ENCODE data around the gene ATN1. TPM values are rescaled to one million over a fixed set of nuclear protein-coding genes. Genes with fewer than 3 reads are reported as not detected.

Gene ATN1
- total and polyA plus RNA-seq, 2 of the 8 experiments (the other 6 are each of a cell fraction or from before 2014, with no cell fraction given), result 20.6 to 73.4 TPM

DNA sequence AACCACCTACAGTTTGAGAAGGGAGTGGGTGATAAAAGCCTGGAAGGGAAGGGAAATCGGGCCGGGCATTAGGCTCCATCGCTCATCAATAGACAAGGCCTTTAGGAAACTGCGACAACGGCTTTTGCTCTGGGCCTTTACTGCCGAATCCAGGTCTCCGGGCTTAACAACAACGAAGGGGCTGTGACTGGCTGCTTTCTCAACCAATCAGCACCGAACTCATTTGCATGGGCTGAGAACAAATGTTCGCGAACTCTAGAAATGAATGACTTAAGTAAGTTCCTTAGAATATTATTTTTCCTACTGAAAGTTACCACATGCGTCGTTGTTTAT lies 15.6 kb downstream of the ATN1 start:
- Histone ChIP-seq H2BK120ac (replicated peaks; ENCODE audit: low read depth, low read length) (no peak overlapping the region), H3K36me3 (ENCODE audit: control insufficient read depth in 2 of 4, insufficient read depth in 4 of 4, low read length in 3 of 4) (peaks cover 6 to 16% (median 9%) of the 10 kb centered on the region in 4 experiments; a peak in 7 of 8 replicates), H3K14ac (ENCODE audit: insufficient read length) (no peak overlapping the region), H2AFZ (ENCODE audit: low read length) (no peak overlapping the region), H2AK5ac (ENCODE audit: low read depth, low read length) (no peak overlapping the region), H4K8ac (ENCODE audit: extremely low read depth, insufficient read depth, low read length) (peak overlapping the region; percentile 39), H3K9ac (replicated peaks in 1 of 4; ENCODE audit: extremely low read depth in 1 of 4, low read depth in 3 of 4, low read length in 3 of 4) (peak overlapping the region in 3 of 4 experiments; percentile 74 to 91 (median 80); a peak in 6 of 7 replicates), H3K27ac (ENCODE audit: low read depth, low read length) (peak overlapping the region; percentile 90), H2BK20ac (ENCODE audit: low read length) (no peak overlapping the region), H3K4ac (replicated peaks; ENCODE audit: insufficient read length, low read depth, low read length) (no peak overlapping the region), H3K4me1 (replicated peaks in 1 of 4; ENCODE audit: control insufficient read depth in 3 of 4, insufficient read depth in 4 of 4, low read length in 3 of 4) (peaks cover 6 to 22% (median 19%) of the 10 kb centered on the region in 4 experiments), H3K79me2 (ENCODE audit: control insufficient read depth in 1 of 2, insufficient read depth in 2 of 2, low read length in 2 of 2) (no peaks in the 10 kb centered on the region; a peak in 1 of 4 replicates), H3K79me1 (ENCODE audit: low read depth, low read length) (no peaks in the 10 kb centered on the region; the same call in 1 of the 2 replicates), H3K23me2 (ENCODE audit: low read depth, low read length) (peaks cover 11% of the 10 kb centered on the region), H3K56ac (replicated peaks; ENCODE audit: insufficient read length, low read depth, low read length) (no peak overlapping the region), H3K4me3 (ENCODE audit: extremely low read depth in 1 of 4, insufficient read depth in 2 of 4, low read depth in 3 of 4, low read length in 4 of 4) (peak overlapping the region in 3 of 4 experiments; percentile 57 to 91 (median 80); a peak in 6 of 8 replicates), H3K4me2 (ENCODE audit: insufficient read depth in 1 of 2, low read depth in 2 of 2, low read length in 2 of 2) (peak overlapping the region; percentile 56 to 92), H2BK5ac (ENCODE audit: low read depth, low read length) (peak overlapping the region; percentile 99), H3K23ac (ENCODE audit: insufficient read length) (no peak overlapping the region), H2BK15ac (ENCODE audit: low read length) (no peak overlapping the region), H4K91ac (replicated peaks; ENCODE audit: insufficient read length, low read length) (peak overlapping the region; percentile 26), H4K20me1 (replicated peaks in 1 of 2; ENCODE audit: control insufficient read depth in 1 of 2, insufficient read depth in 2 of 2, low read length in 2 of 2) (peaks cover 2 to 5% of the 10 kb centered on the region in 2 experiments), H3K27me3 (replicated peaks in 1 of 4; ENCODE audit: control insufficient read depth in 3 of 4, extremely low read depth in 1 of 4, insufficient read depth in 3 of 4, low read length in 3 of 4) (no peaks in the 10 kb centered on the region), H4K5ac (ENCODE audit: insufficient read length, low read depth, low read length) (peak overlapping the region; percentile 93), H2BK12ac (ENCODE audit: low read depth, low read length) (peak overlapping the region; percentile 80; the same call in 1 of the 2 replicates), H3K9me3 (ENCODE audit: insufficient read depth in 2 of 2, low read depth in 1 of 2, low read length in 1 of 2) (no peaks in the 10 kb centered on the region), H3K18ac (ENCODE audit: extremely low read depth, low read length) (peak overlapping the region; percentile 29; the same call in 1 of the 2 replicates)
- WGBS, 2 experiments (ENCODE audit: extremely low coverage in 1 of 2, insufficient coverage in 1 of 2, insufficient read length in 1 of 2, insufficient replicate concordance in 2 of 2, low coverage in 1 of 2, low lambda C conversion rate in 2 of 2, missing lambda C conversion rate in 1 of 2), result 8% methylated on average over 13 of the region's 13 CpGs; no CpG with 5 or more reads in 1 of the 2 experiments
- POLR2A ChIA-PET (ENCODE audit: partially characterized antibody), result interaction anchor here (0.6 to 44.0 kb wide), 54 partner anchors 9 to 697 kb away, joined by 3 to 1596 read pairs (median 5); partner anchors contain the start of genes ATN1, C1R, C1RL and CDCA3
- FAIRE-seq, result peak; percentile 82
- CTCF ChIA-PET (ENCODE audit: partially characterized antibody), result interaction anchor here (1.0 to 20.2 kb wide), 8 partner anchors 18 to 247 kb away, joined by 3 to 277 read pairs (median 21); partner anchors contain the start of genes ATN1, C1RL, SPSB2 and TPI1
- TF ChIP-seq HDAC6 (IDR thresholded peaks at IDR 0.05; ENCODE audit: low read depth, low read length) (no peak), RFX5 (IDR thresholded peaks at IDR 0.05; ENCODE audit: borderline replicate concordance, low read depth, low read length) (peak; percentile 68; the same call in 1 of the 2 replicates), TAF1 (IDR thresholded peaks at IDR 0.05; ENCODE audit: low read depth, low read length) (peak; percentile 56; the same call in 1 of the 2 replicates)
- DNase-seq (ENCODE audit: low read depth in 1 of 2, low spot score in 2 of 2), result peak in 1 of 2 experiments; percentile 72

Data from H1 (cell line).